K562 (cell line): ENCODE data around the gene RPL28. TPM values are rescaled to one million over a fixed set of nuclear protein-coding genes. Genes with fewer than 3 reads are reported as not detected.

Source experiments
- ASH1L ChIP-seq: fragments of 450-650 bp; IDR thresholded peaks from 2 replicates; pipeline ENCODE4 v1.6.1; 2018; ENCODE audit warnings: borderline replicate concordance, mild to moderate bottlenecking, low read depth; ENCODE audit not compliant: partially characterized antibody
- CBFA2T2 ChIP-seq: fragments of 450-650 bp; conservative IDR thresholded peaks from 2 replicates; pipeline ENCODE4 v1.6.1; 2017; ENCODE audit warnings: mild to moderate bottlenecking
- COPS2 ChIP-seq: fragments of 450-650 bp; conservative IDR thresholded peaks from 2 replicates; pipeline ENCODE4 v1.6.1; 2016; ENCODE audit warnings: mild to moderate bottlenecking, moderate library complexity
- DLX4 ChIP-seq: fragments of 250-450 bp; sonication (Bioruptor Pico); IDR thresholded peaks from 2 replicates; pipeline ENCODE4 v1.6.1; 2021; ENCODE audit warnings: mild to moderate bottlenecking
- EHMT2 ChIP-seq: fragments of 450-650 bp; IDR thresholded peaks from 2 replicates; pipeline ENCODE4 v1.6.1; 2018; ENCODE audit warnings: antibody characterized with exemption
- GTF2E2 ChIP-seq: fragments of 200-800 bp; sonication (Bioruptor generic); IDR thresholded peaks from 2 replicates; pipeline ENCODE4 v1.6.1; 2016; ENCODE audit warnings: missing genetic modification characterization, missing compliant biosample characterization
- HINFP ChIP-seq: fragments of 450-650 bp; conservative IDR thresholded peaks from 2 replicates; pipeline ENCODE4 v1.6.1; 2016; ENCODE audit warnings: missing genetic modification characterization, low read depth, mild to moderate bottlenecking, control low read depth, missing compliant biosample characterization
- HNRNPH1 ChIP-seq: fragments of 200-400 bp; formaldehyde crosslinking; optimal IDR thresholded peaks from 2 replicates; pipeline ENCODE3; 2017; ENCODE audit warnings: low read depth, mild to moderate bottlenecking, low read length, moderate library complexity
- HSF4 ChIP-seq: fragments of 250-450 bp; sonication (Bioruptor Pico); IDR thresholded peaks from 2 replicates; pipeline ENCODE4 v2.1.2; 2022; ENCODE audit warnings: mild to moderate bottlenecking, moderate library complexity, borderline replicate concordance
- KLF6 ChIP-seq: fragments of 250-450 bp; sonication (Bioruptor Pico); IDR thresholded peaks from 2 replicates; pipeline ENCODE4 v1.4.0; 2020; ENCODE audit warnings: mild to moderate bottlenecking, moderate library complexity, borderline replicate concordance
- NR4A1 ChIP-seq, 2 experiments: fragments of 250-450 bp in 1 of 2; fragments of 450-650 bp in 1 of 2; sonication (Bioruptor Pico) in 1 of 2; IDR thresholded peaks; 2 replicates each; pipeline versions ENCODE4 v1.4.0 to v1.6.1; 2016 to 2020; ENCODE audit warnings: mild to moderate bottlenecking in 2 of 2, missing compliant biosample characterization in 1 of 2, missing genetic modification characterization in 1 of 2, moderate library complexity in 1 of 2
- OTX1 ChIP-seq: fragments of 450-650 bp; formaldehyde crosslinking; IDR thresholded peaks from 2 replicates; pipeline ENCODE4 v1.4.0; 2022; ENCODE audit warnings: mild to moderate bottlenecking
- PPARD ChIP-seq: fragments of 250-450 bp; sonication (Bioruptor Pico); IDR thresholded peaks from 2 replicates; pipeline ENCODE4 v1.8.0; 2022; ENCODE audit warnings: inconsistent platforms, mild to moderate bottlenecking, moderate library complexity
- PYGO2 ChIP-seq: fragments of 450-650 bp; IDR thresholded peaks from 2 replicates; pipeline ENCODE4 v1.6.1; 2016; ENCODE audit warnings: mild to moderate bottlenecking, missing genetic modification characterization, moderate library complexity, missing compliant biosample characterization
- SMAD1 ChIP-seq: fragments of 150-350 bp; IDR thresholded peaks from 2 replicates; pipeline ENCODE4 v1.6.1; 2014; ENCODE audit warnings: low read length, low read depth; ENCODE audit not compliant: partially characterized antibody
- THRAP3 ChIP-seq: fragments of 450-650 bp; IDR thresholded peaks from 2 replicates; pipeline ENCODE4 v1.6.1; 2016; ENCODE audit warnings: mild to moderate bottlenecking, inconsistent platforms, borderline replicate concordance
- YY1 ChIP-seq, 3 experiments: IDR thresholded peaks; 2 replicates each; pipeline ENCODE4 v1.6.1; 2011; ENCODE audit warnings: low read length in 2 of 3, mild to moderate bottlenecking in 2 of 3, moderate library complexity in 2 of 3, borderline replicate concordance in 1 of 3, control low read depth in 1 of 3, low read depth in 1 of 3; ENCODE audit not compliant: insufficient read depth in 3 of 3, insufficient replicate concordance in 2 of 3, control insufficient read depth in 1 of 3, insufficient read length in 1 of 3; ENCODE audit errors: extremely low read depth in 1 of 3
- ZNF212 ChIP-seq: fragments of 450-650 bp; formaldehyde crosslinking; IDR thresholded peaks from 2 replicates; pipeline ENCODE4 v1.4.0; 2020; ENCODE audit warnings: mild to moderate bottlenecking
- ZNF253 ChIP-seq: fragments of 250-450 bp; sonication (Bioruptor Pico); conservative IDR thresholded peaks from 2 replicates; pipeline ENCODE4 v1.6.1; 2021; ENCODE audit warnings: mild to moderate bottlenecking
- ZNF3 ChIP-seq: fragments of 250-450 bp; sonication (Bioruptor Pico); IDR thresholded peaks from 2 replicates; pipeline ENCODE4 v1.5.0; 2021; ENCODE audit warnings: mild to moderate bottlenecking, moderate library complexity
- ZNF695 ChIP-seq: fragments of 450-650 bp; formaldehyde crosslinking; IDR thresholded peaks from 2 replicates; pipeline ENCODE4 v1.4.0; 2020; ENCODE audit warnings: mild to moderate bottlenecking, moderate library complexity
- polyA plus RNA-seq, 8 experiments: library from polyadenylated mRNA; depleted of rRNA in 4 of 8; stranded (reverse) in 5 of 8; unstranded in 3 of 8; fragments of >200 nt; fragmentation: Nextera tagmentation in 2 of 8; fragmentation: Illumina TruSeq in 1 of 8; extraction: Ambion mirVana in 2 of 8; extraction: Trizol in 1 of 8; gene quantifications; 2 replicates each; pipeline versions ENCODE4 v1.2.1 to v1.2.3, GENCODE V29; 2011 to 2014; ENCODE audit warnings: inconsistent platforms in 1 of 8, missing spikeins in 1 of 8
- total RNA-seq, 7 experiments: library from RNA; depleted of rRNA in 6 of 7; stranded (reverse); fragments of >200 nt in 6 of 7; fragmentation: Illumina TruSeq in 2 of 7; extraction: Trizol in 2 of 7; gene quantifications; 2 replicates each; pipeline versions ENCODE4 v1.2.1 to v1.2.3, GENCODE V29; 2011 to 2021; ENCODE audit warnings: low replicate concordance in 1 of 7
- TF ChIP-seq, protein P1 (sequence below), 3 experiments: fragments of 200-800 bp in 1 of 3; sonication (Bioruptor generic) in 1 of 3; sonication (generic) in 1 of 3; formaldehyde crosslinking in 1 of 3; IDR thresholded peaks; 2 replicates each; pipeline versions ENCODE4 v1.6.1 to v1.8.0; 2016 to 2022; ENCODE audit warnings: mild to moderate bottlenecking in 2 of 3, missing compliant biosample characterization in 2 of 3, missing genetic modification characterization in 2 of 3, missing genetic modification reagents in 1 of 3
- TF ChIP-seq, protein P2 (sequence below): sonication (generic); formaldehyde crosslinking; IDR thresholded peaks from 2 replicates; pipeline ENCODE4 v1.8.0; 2022; ENCODE audit warnings: missing genetic modification reagents, mild to moderate bottlenecking, borderline replicate concordance

Gene RPL28
- total and polyA plus RNA-seq, 9 of the 15 experiments (the other 6 are each of a cell fraction or from before 2014, with no cell fraction given), result 124 to 3,106 (median 622) TPM

DNA sequence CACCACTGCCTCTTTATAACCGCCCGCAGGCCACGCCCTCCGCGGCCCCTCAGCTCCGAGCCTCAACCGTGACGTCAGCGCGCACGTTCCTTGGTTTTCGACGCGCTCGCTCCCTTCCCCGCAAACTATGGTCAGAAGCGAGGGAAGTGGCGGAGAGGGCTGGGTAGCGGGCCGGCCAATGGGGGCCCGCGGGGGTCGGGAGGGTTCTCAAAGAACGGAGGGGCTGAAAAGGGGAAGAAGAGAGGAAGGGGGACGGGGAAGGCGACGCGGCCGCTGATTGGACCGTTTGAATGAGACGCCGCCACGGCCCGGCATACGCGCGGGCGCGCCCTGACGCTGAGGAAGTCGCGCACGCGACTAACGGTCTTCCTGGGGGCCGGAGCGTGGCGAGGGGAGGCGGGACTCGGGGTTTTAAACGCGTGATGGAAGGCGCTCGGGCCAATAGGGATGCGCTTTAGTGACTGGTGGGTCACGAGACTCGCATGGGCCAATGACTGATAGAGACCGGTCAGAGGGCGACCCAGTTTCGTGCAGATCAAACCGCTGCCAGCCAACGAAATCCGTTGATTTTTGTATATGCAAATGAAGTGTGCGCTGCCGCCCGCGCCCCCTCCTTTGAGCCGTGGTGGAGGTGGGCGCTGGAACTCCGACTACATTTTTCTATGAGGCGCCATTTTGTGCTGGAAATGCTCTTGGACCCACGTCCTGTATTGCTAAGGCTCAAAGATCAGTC lies 22.2 kb downstream of the RPL28 start (continued):
- no peak for TF ChIP-seq ZNF212 (CRISPR knock-in tag)
- TF ChIP-seq HNRNPH1, result no peak
- TF ChIP-seq KLF6 (CRISPR knock-in tag), result no peak; the same call in 1 of the 2 replicates
- no peak for TF ChIP-seq PPARD (CRISPR knock-in tag)
- no peak for TF ChIP-seq THRAP3
- peak; percentile 90; the same call in 1 of the 2 replicates for TF ChIP-seq OTX1
- no peak for TF ChIP-seq ZNF253 (CRISPR knock-in tag)
- peak; percentile 48 for TF ChIP-seq CBFA2T2
- no peak for TF ChIP-seq SMAD1
- TF ChIP-seq ZNF3 (CRISPR knock-in tag), result no peak
- TF ChIP-seq, protein P1, sequence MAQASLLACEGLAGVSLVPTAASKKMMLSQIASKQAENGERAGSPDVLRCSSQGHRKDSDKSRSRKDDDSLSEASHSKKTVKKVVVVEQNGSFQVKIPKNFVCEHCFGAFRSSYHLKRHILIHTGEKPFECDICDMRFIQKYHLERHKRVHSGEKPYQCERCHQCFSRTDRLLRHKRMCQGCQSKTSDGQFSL (CRISPR knock-in tag; IDR thresholded peaks at IDR 0.05), result no peak
- TF ChIP-seq, protein P1 (tag; IDR thresholded peaks at IDR 0.05), result no peak
- no peak for TF ChIP-seq PYGO2 (tag)
- no peak for TF ChIP-seq ZNF695
- TF ChIP-seq, protein P2, sequence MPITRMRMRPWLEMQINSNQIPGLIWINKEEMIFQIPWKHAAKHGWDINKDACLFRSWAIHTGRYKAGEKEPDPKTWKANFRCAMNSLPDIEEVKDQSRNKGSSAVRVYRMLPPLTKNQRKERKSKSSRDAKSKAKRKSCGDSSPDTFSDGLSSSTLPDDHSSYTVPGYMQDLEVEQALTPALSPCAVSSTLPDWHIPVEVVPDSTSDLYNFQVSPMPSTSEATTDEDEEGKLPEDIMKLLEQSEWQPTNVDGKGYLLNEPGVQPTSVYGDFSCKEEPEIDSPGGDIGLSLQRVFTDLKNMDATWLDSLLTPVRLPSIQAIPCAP (CRISPR knock-in tag), result no peak
- TF ChIP-seq DLX4 (CRISPR knock-in tag), result no peak
- TF ChIP-seq ASH1L, result peak; percentile 81
- TF ChIP-seq NR4A1 (CRISPR knock-in tag; IDR thresholded peaks at IDR 0.05), result no peak
- no peak for TF ChIP-seq NR4A1 (tag; IDR thresholded peaks at IDR 0.05)
- TF ChIP-seq GTF2E2 (tag), result peak; percentile 99
- no peak for TF ChIP-seq HSF4
- TF ChIP-seq YY1 (IDR thresholded peaks at IDR 0.05; ENCODE audit: borderline replicate concordance in 1 of 3, control insufficient read depth in 1 of 3, extremely low read depth in 1 of 3, insufficient read depth in 3 of 3, insufficient read length in 1 of 3, insufficient replicate concordance in 2 of 3, low read depth in 1 of 3, low read length in 2 of 3), result peak; percentile 71 to 95 (median 88)
- no peak; the same call in 1 of the 2 replicates for TF ChIP-seq EHMT2
- no peak for TF ChIP-seq COPS2
- TF ChIP-seq HINFP (tag), result no peak
